NCI-H2196 (cell line): Measurements from ENCODE around the gene FERMT3.
A peak's percentile ranks its signal among the peaks of the same experiment; 100 is the strongest.
"Not testable (repeated sequence)": the region's sequence is repeated elsewhere in the genome, so short reads cannot be mapped to it uniquely, and the experiment has no call there.

Experiments used
- DNase-seq: peaks from one replicate; lab custom pipeline; 2025; ENCODE audit not compliant: unreplicated experiment; lab: John Stamatoyannopoulos, UW

The FERMT3 gene

GRCh38 chr11:64206457-64207255 is at the start of gene FERMT3:
TSS of gene FERMT3 (plus strand) at chr11:64206721. CDS start at chr11:64207365, 644 bp downstream.
- DNase-seq, result no peak

- no peak for DNase-seq
Observed at GRCh38 chr11:64157631-64158394, 48.7 kb upstream of the FERMT3 start.

GRCh38 chr11:64161037-64161436 is 45.5 kb upstream of the FERMT3 start:
- DNase-seq, result no peak

GRCh38 chr11:64162769-64163168 is 43.8 kb upstream of the FERMT3 start:
- DNase-seq, result not testable (repeated sequence)

GRCh38 chr11:64163951-64164350 is 42.6 kb upstream of the FERMT3 start:
- DNase-seq, result no peak

GRCh38 chr11:64164392-64165312 is 41.9 kb upstream of the FERMT3 start:
- DNase-seq, result peak; percentile 14

GRCh38 chr11:64165481-64165841 is 41.1 kb upstream of the FERMT3 start:
- DNase-seq, result no peak

GRCh38 chr11:64165842-64166635 is 40.5 kb upstream of the FERMT3 start, which contains the start of gene MACROD1:
TSS of gene MACROD1 (minus strand) at chr11:64166113. CDS start at chr11:64165994, 119 bp downstream.
- peak; percentile 64 for DNase-seq

GRCh38 chr11:64170419-64170818 is 36.1 kb upstream of the FERMT3 start:
- no peak for DNase-seq

- no peak for DNase-seq
Observed at GRCh38 chr11:64173616-64174355, 32.7 kb upstream of the FERMT3 start.

GRCh38 chr11:64176751-64177150 is 29.8 kb upstream of the FERMT3 start:
- DNase-seq, result no peak

GRCh38 chr11:64178203-64178602 is 28.3 kb upstream of the FERMT3 start:
- no peak for DNase-seq

GRCh38 chr11:64178951-64179639 is 27.4 kb upstream of the FERMT3 start:
- no peak for DNase-seq

- DNase-seq, result no peak
Observed at GRCh38 chr11:64180891-64181290, 25.6 kb upstream of the FERMT3 start.

GRCh38 chr11:64181506-64182411 is 24.8 kb upstream of the FERMT3 start:
- peak; percentile 46 for DNase-seq

- no peak for DNase-seq
Observed at GRCh38 chr11:64183890-64184289, 22.6 kb upstream of the FERMT3 start.

GRCh38 chr11:64185175-64185692 is 21.3 kb upstream of the FERMT3 start:
- DNase-seq, result peak; percentile 58
